ENCODE data around the gene SLC25A29.
"Not testable (repeated sequence)": the region's sequence is repeated elsewhere in the genome, so short reads cannot be mapped to it uniquely, and the experiment has no call there.

Gene SLC25A29

DNA sequence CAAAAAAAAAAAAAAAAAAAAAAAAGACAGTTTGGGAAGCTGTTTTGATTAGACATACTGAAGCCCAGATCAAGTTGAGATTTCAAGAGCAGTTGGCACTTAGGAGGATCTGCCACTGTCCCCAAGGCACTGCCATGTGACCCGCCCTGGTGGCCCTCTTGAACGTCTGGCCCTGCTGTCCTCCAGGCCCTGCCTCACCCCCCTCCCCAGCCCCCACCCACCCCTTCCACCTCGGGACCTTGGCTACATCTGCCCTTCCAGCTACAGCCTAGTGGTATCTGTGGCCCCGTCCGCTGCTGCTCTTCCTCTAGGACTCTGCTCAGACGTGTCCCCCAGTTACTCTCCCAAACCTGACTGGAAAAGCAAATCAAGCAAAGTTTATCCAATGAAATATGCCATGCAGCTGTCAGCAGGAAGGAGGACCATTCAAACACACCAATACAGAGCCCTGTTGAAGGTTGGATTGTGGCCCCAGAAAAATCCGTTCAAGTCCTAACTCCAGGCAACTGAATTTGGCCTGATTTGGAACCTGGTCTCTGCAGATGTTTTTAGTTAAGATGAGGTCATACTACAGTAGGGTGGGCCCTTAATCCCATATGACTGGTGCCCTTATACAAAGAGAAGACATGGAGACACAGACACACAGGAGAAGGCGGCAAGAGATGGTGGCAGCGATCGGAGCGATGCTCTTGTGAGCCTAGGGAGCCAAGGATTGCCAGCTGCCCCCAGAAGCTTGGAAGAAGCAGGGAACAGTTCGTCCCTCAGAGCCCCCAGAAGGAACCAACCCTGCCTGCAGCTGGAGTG lies 17.7 kb downstream of the SLC25A29 start:
- peaks cover 0 to 25% (median 9%) of the 10 kb centered on the region in 5 donors for H3K36me3 ChIP-seq (ENCODE audit: control insufficient read depth in 5 of 5, insufficient read depth in 5 of 5, low read length in 5 of 5)
- no peak overlapping the region for H3K4me3 ChIP-seq (ENCODE audit: low read depth in 1 of 5, low read length in 5 of 5)
- no peak overlapping the region for H3K27ac ChIP-seq (ENCODE audit: low read depth, low read length)
- H3K27me3 ChIP-seq (ENCODE audit: control insufficient read depth in 5 of 5, insufficient read depth in 4 of 5, low read length in 5 of 5), result no peaks in the 10 kb centered on the region
- no peak overlapping the region for H3K9ac ChIP-seq (ENCODE audit: low read length in 5 of 5)
- H3K9me3 ChIP-seq (ENCODE audit: control insufficient read depth in 5 of 5, low read length in 5 of 5), result no peaks in the 10 kb centered on the region
- peaks cover 2 to 35% (median 19%) of the 10 kb centered on the region in 5 donors for H3K4me1 ChIP-seq (ENCODE audit: control insufficient read depth in 5 of 5, insufficient read depth in 5 of 5, low read length in 5 of 5)

DNA sequence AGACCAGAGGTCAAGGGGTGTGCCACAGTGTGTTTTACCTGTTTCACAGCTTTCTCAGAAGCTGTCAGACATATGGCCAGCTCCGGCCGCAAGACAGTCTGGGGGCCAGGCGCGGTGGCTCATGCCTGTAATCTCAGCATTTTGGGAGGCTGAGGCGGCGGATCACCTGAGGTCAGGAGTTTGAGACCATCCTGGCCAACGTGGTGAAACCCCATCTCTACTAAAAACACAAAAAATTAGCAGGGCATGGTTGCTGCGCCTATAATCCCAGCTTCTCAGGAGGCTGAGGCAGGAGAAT lies 18.3 kb downstream of the SLC25A29 start:
- H3K4me3 ChIP-seq (ENCODE audit: low read depth in 1 of 5, low read length in 5 of 5); H3K27ac ChIP-seq (ENCODE audit: low read depth, low read length); H3K27me3 ChIP-seq (ENCODE audit: control insufficient read depth in 5 of 5, insufficient read depth in 4 of 5, low read length in 5 of 5); H3K9ac ChIP-seq (ENCODE audit: low read length in 5 of 5); H3K9me3 ChIP-seq (ENCODE audit: control insufficient read depth in 5 of 5, low read length in 5 of 5): not testable (repeated sequence)
- H3K4me1 ChIP-seq (ENCODE audit: control insufficient read depth in 5 of 5, insufficient read depth in 5 of 5, low read length in 5 of 5), result peaks cover 2 to 32% (median 15%) of the 10 kb centered on the region in 5 donors
- peaks cover 0 to 25% (median 9%) of the 10 kb centered on the region in 5 donors for H3K36me3 ChIP-seq (ENCODE audit: control insufficient read depth in 5 of 5, insufficient read depth in 5 of 5, low read length in 5 of 5)

DNA sequence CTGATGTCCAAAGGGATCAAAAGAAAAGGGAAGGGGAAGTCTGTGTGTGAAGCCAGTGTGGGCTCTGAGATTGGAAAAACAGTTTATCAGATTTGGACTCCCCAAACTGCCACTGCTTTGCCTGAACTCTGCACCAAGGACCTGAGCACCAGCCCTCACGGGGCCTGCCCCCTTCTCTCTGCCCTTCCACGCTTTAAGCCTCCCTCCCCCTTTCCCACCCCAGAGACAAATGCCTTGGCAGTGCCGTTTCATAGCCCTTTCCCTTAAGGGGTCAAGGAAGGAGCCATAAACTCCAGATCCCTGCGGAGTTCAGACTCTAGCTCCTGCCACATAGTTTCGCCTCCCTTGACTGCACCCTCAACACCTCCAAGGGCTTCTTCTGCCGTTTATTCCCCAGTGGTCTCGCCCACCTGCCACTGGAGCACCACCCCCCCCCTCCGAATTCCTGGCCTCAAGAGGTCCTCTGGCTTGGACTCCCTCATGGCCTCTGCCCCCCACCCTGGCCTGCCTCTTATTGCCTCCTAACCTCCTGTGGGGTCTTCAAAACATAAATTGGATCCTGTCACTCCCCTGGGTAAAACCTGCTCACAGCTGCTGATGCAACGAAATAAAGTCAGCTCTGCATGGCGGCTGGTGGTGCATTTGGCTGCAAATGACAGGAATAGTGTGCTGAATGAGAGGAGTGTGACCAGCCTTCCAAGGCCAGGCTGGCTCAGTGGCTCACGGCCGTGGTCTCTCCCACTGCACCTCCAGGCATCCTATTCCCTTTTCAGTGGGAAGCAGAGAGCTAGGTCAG lies 18.8 kb downstream of the SLC25A29 start:
- peaks cover 2 to 32% (median 15%) of the 10 kb centered on the region in 5 donors for H3K4me1 ChIP-seq (ENCODE audit: control insufficient read depth in 5 of 5, insufficient read depth in 5 of 5, low read length in 5 of 5)
- no peak overlapping the region for H3K27ac ChIP-seq (ENCODE audit: low read depth, low read length)
- peaks cover 0 to 21% (median 7%) of the 10 kb centered on the region in 5 donors for H3K36me3 ChIP-seq (ENCODE audit: control insufficient read depth in 5 of 5, insufficient read depth in 5 of 5, low read length in 5 of 5)
- no peaks in the 10 kb centered on the region for H3K9me3 ChIP-seq (ENCODE audit: control insufficient read depth in 5 of 5, low read length in 5 of 5)
- no peak overlapping the region for H3K9ac ChIP-seq (ENCODE audit: low read length in 5 of 5)
- H3K4me3 ChIP-seq (ENCODE audit: low read depth in 1 of 5, low read length in 5 of 5), result no peak overlapping the region
- H3K27me3 ChIP-seq (ENCODE audit: control insufficient read depth in 5 of 5, insufficient read depth in 4 of 5, low read length in 5 of 5), result no peaks in the 10 kb centered on the region

DNA sequence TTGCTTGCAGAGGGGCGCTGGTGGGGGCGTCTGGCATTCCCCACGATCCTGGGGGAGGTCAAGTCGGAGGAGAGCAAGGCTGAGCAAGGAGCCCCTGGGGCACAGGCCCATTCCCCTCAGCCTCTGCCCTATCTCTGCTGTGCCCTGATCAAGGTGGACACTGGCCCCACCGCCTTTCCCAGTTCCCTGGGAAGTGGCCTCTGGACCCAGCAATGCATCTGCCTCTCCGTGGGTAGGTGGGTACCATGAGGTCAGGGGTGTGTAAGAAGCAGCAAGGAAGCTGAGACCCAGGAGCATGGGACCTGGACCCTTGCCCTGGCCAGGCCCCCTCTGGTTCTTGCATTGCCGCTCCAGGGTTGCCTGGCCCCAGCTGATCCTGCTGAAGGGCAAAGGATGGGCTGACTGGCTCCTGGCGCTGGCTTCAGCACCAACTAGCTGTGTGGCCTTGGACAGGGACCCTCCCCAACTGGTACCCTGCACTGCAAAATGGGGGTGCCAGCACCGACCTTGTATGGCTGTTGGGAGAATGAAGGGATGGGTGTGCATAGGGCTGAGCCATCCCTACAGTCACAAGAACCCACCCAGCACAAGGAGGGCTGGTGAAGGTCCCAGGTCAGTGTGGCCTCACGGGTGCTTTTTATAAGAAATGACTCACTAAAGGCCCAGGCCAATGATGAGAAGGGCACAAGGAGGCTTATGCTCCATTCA lies 19.6 kb downstream of the SLC25A29 start:
- Histone ChIP-seq H3K9ac (ENCODE audit: low read length in 5 of 5) (no peak overlapping the region), H3K9me3 (ENCODE audit: control insufficient read depth in 5 of 5, low read length in 5 of 5) (no peaks in the 10 kb centered on the region), H3K4me1 (ENCODE audit: control insufficient read depth in 5 of 5, insufficient read depth in 5 of 5, low read length in 5 of 5) (peaks cover 5 to 38% (median 19%) of the 10 kb centered on the region in 5 donors), H3K27ac (ENCODE audit: low read depth, low read length) (no peak overlapping the region), H3K4me3 (ENCODE audit: low read depth in 1 of 5, low read length in 5 of 5) (no peak overlapping the region), H3K27me3 (ENCODE audit: control insufficient read depth in 5 of 5, insufficient read depth in 4 of 5, low read length in 5 of 5) (no peaks in the 10 kb centered on the region), H3K36me3 (ENCODE audit: control insufficient read depth in 5 of 5, insufficient read depth in 5 of 5, low read length in 5 of 5) (peaks cover 0 to 15% (median 6%) of the 10 kb centered on the region in 5 donors)

DNA sequence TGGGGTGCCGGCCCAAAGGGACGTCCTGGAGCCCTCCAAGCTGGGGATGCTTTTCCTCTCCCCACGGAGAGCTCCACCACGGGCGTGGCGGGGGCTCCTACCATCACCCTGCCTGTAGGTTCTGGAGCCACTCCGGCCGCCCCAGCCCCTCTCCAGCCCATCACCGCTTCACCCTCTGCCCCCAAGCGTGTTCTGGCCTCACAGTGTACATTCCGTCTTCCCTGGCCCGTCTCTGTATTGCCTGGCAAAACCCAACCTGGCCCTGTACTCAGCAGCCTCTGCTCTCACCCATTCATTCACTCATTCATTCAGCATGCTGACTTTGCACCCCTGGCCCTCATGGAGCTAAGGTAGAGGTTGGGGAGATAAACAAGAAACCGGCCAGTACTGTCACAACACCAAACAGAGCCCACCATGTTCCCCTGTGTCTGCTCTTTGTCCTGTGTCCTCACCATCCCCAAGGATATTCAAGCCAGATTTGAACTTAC lies 20.3 kb downstream of the SLC25A29 start:
- peaks cover 0 to 14% (median 5%) of the 10 kb centered on the region in 5 donors for H3K36me3 ChIP-seq (ENCODE audit: control insufficient read depth in 5 of 5, insufficient read depth in 5 of 5, low read length in 5 of 5)
- H3K9me3 ChIP-seq (ENCODE audit: control insufficient read depth in 5 of 5, low read length in 5 of 5), result no peaks in the 10 kb centered on the region
- H3K27ac ChIP-seq (ENCODE audit: low read depth, low read length), result no peak overlapping the region
- H3K27me3 ChIP-seq (ENCODE audit: control insufficient read depth in 5 of 5, insufficient read depth in 4 of 5, low read length in 5 of 5), result no peaks in the 10 kb centered on the region
- peaks cover 7 to 45% (median 26%) of the 10 kb centered on the region in 5 donors for H3K4me1 ChIP-seq (ENCODE audit: control insufficient read depth in 5 of 5, insufficient read depth in 5 of 5, low read length in 5 of 5)
- peak overlapping the region in 4 of 5 donors; percentile 68 to 79 (median 74) for H3K4me3 ChIP-seq (ENCODE audit: low read depth in 1 of 5, low read length in 5 of 5)
- H3K9ac ChIP-seq (ENCODE audit: low read length in 5 of 5), result peak overlapping the region in 2 of 5 donors; percentile 87 to 91

DNA sequence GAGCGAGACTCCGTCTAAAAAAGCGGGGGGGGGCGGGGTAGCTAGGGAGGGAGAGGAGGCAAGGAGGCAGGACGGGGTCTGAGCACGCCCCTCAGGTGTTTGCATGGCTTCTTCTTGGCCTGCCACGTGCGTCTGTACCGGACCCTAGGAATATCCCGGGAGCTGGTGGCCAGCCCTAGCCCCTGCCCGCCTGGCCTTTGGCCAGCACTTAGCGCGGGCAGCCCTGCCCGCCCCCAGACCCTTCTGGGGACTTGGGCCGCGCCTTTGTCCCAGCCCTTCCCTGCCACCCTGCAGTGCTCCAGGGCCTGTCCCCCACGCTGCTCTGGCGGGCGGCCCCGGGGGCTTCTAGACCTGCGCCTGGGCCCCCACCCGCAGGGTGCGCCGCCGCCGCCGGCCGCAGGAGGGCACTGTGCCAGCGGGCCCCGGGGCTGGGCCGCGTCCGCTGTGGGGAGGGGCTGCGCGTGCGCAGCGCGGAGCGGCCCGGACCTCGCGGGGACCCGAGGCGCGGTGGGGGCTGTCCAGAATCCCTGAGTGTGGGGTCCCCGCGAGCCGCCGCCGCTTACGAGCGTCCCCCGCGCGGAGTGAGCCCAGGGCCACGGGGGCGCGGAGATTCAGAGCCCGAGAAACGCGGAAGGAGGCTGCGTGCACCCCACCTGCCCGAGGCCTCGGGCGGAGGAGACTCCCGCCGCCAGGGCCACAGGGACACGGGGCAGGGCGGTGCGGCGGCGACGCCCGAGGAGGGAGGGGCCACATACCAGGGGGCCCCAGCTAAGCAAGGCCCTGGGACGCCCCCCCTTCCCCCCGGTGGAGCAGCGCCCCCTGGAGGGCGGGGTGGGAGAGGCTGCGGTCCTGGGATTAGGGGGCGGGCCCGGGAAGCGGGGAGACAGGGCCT lies 21.0 kb downstream of the SLC25A29 start:
- no peaks in the 10 kb centered on the region for H3K27me3 ChIP-seq (ENCODE audit: control insufficient read depth in 5 of 5, insufficient read depth in 4 of 5, low read length in 5 of 5)
- peaks cover 7 to 43% (median 26%) of the 10 kb centered on the region in 5 donors for H3K4me1 ChIP-seq (ENCODE audit: control insufficient read depth in 5 of 5, insufficient read depth in 5 of 5, low read length in 5 of 5)
- peak overlapping the region; percentile 43 to 79 (median 69) for H3K4me3 ChIP-seq (ENCODE audit: low read depth in 1 of 5, low read length in 5 of 5)
- no peaks in the 10 kb centered on the region for H3K9me3 ChIP-seq (ENCODE audit: control insufficient read depth in 5 of 5, low read length in 5 of 5)
- H3K27ac ChIP-seq (ENCODE audit: low read depth, low read length), result peak overlapping the region; percentile 60
- peak overlapping the region in 4 of 5 donors; percentile 77 to 91 (median 86) for H3K9ac ChIP-seq (ENCODE audit: low read length in 5 of 5)
- peaks cover 0 to 10% (median 0%) of the 10 kb centered on the region in 5 donors for H3K36me3 ChIP-seq (ENCODE audit: control insufficient read depth in 5 of 5, insufficient read depth in 5 of 5, low read length in 5 of 5)

DNA sequence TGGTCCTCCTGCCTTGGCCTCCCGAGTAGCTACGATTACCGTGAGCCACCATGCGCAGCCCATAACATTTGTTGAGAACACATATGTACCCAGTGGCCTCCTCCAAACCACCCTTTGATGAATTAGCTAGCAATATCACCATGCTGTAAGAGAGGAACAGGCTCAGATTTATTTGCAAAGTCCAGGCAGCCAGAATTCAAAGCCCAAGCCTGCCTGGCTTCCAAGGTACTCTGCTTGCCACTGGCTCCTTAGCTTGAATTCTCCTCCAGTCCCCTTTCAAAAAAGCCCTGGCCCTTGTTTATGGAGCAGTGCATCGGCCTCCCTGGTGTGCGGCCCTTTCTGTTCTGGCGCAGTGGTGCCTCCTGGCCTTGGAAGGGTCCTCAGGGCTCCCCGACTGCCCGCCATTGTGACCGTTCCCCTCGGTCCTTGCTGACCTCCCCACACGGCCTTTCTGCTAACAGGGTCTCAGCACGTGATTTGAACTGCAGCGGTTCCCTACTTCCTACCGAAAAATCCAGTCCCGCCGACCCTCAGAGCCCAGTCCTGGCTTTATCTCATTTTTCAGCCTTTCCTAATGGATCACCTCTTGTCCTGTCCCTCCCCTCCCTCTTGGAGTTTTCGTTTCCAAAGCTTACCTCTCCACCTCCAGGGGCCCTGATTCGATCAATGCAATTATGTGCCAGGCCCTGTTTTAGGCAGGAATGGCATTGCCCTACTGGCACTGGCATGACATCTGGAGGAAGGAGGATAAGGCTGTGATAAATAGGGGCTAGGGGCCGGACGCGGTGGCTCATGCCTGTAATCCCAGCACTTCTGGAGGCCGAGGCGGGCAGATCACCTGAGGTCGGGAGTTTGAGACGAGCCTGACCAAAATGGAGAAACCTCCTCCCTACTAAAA lies 22.0 kb downstream of the SLC25A29 start:
- peak overlapping the region in 2 of 5 donors; percentile 84 to 87 for H3K9ac ChIP-seq (ENCODE audit: low read length in 5 of 5)
- H3K4me3 ChIP-seq (ENCODE audit: low read depth in 1 of 5, low read length in 5 of 5), result peak overlapping the region in 3 of 5 donors; percentile 43 to 79 (median 68)
- H3K27ac ChIP-seq (ENCODE audit: low read depth, low read length), result peak overlapping the region; percentile 60

DNA sequence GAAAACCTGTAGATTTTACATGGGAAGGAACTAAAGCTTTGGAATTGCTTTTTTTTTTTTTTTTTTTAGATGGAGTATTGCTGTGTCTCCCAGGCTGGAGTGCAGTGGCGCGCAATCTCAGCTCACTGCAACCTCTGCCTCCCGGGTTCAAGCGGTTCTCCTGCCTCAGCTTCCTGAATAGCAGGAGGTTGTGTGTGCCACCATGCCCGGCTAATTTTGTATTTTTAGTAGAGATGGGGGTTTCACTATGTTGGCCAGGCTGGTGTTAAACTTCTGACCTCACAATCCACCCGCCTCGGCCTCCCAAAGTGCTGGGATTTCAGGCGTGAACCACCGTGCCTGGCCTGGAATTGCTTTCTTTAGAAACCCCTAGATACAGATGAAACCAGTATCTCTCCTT lies 22.8 kb downstream of the SLC25A29 start:
- H3K9me3 ChIP-seq (ENCODE audit: control insufficient read depth in 5 of 5, low read length in 5 of 5); H3K27me3 ChIP-seq (ENCODE audit: control insufficient read depth in 5 of 5, insufficient read depth in 4 of 5, low read length in 5 of 5); H3K4me3 ChIP-seq (ENCODE audit: low read depth in 1 of 5, low read length in 5 of 5); H3K9ac ChIP-seq (ENCODE audit: low read length in 5 of 5); H3K36me3 ChIP-seq (ENCODE audit: control insufficient read depth in 5 of 5, insufficient read depth in 5 of 5, low read length in 5 of 5); H3K27ac ChIP-seq (ENCODE audit: low read depth, low read length): not testable (repeated sequence)
- peaks cover 7 to 43% (median 26%) of the 10 kb centered on the region in 5 donors for H3K4me1 ChIP-seq (ENCODE audit: control insufficient read depth in 5 of 5, insufficient read depth in 5 of 5, low read length in 5 of 5)

More for the DNA sequence above, 22.0 kb downstream of the SLC25A29 start:
- Histone ChIP-seq H3K9me3 (ENCODE audit: control insufficient read depth in 5 of 5, low read length in 5 of 5) (no peaks in the 10 kb centered on the region), H3K36me3 (ENCODE audit: control insufficient read depth in 5 of 5, insufficient read depth in 5 of 5, low read length in 5 of 5) (peaks cover 0 to 10% (median 0%) of the 10 kb centered on the region in 5 donors), H3K27me3 (ENCODE audit: control insufficient read depth in 5 of 5, insufficient read depth in 4 of 5, low read length in 5 of 5) (no peaks in the 10 kb centered on the region), H3K4me1 (ENCODE audit: control insufficient read depth in 5 of 5, insufficient read depth in 5 of 5, low read length in 5 of 5) (peaks cover 7 to 43% (median 26%) of the 10 kb centered on the region in 5 donors)

All from subcutaneous abdominal adipose tissue (tissue), 5 donors.